H9 (cell line): ENCODE data around the gene POLN. TPM values are rescaled to one million over a fixed set of nuclear protein-coding genes. Genes with fewer than 3 reads are reported as not detected.

Source experiments
- DNase-seq: peaks from one replicate; pipeline ENCODE4 v3.0.0-alpha.2; 2017
- H2AFZ ChIP-seq: one replicate; pipeline ENCODE4 v1.6.1; 2013; ENCODE audit warnings: mild to moderate bottlenecking, low read length, control low read depth, moderate library complexity
- H2AK5ac ChIP-seq: 2 replicates; pipeline ENCODE4 v1.6.1; 2013; ENCODE audit warnings: low read length, control low read depth, mixed read lengths; ENCODE audit not compliant: insufficient read length
- H2BK120ac ChIP-seq: one replicate; pipeline ENCODE4 v1.6.1; 2013; ENCODE audit warnings: low read depth, mild to moderate bottlenecking, low read length, control low read depth, inconsistent platforms; ENCODE audit not compliant: poor library complexity, severe bottlenecking
- H2BK12ac ChIP-seq: 2 replicates; pipeline ENCODE4 v1.6.1; 2013; ENCODE audit warnings: low read length, control low read depth, mixed read lengths, low read depth; ENCODE audit not compliant: insufficient read length
- H2BK15ac ChIP-seq: 2 replicates; pipeline ENCODE4 v1.6.1; 2013; ENCODE audit warnings: low read depth, low read length, control low read depth
- H2BK20ac ChIP-seq: one replicate; pipeline ENCODE4 v1.6.1; 2013; ENCODE audit warnings: low read depth, mild to moderate bottlenecking, low read length, control low read depth, inconsistent platforms; ENCODE audit not compliant: poor library complexity, severe bottlenecking
- H2BK5ac ChIP-seq: 2 replicates; pipeline ENCODE4 v1.6.1; 2013; ENCODE audit warnings: low read length, control low read depth, mixed read lengths; ENCODE audit not compliant: insufficient read length
- H3K14ac ChIP-seq: 2 replicates; pipeline ENCODE4 v1.6.1; 2013; ENCODE audit warnings: low read length, control low read depth; ENCODE audit not compliant: insufficient read depth
- H3K18ac ChIP-seq: 2 replicates; pipeline ENCODE4 v1.6.1; 2013; ENCODE audit warnings: low read depth, mild to moderate bottlenecking, mixed read lengths, low read length, control low read depth; ENCODE audit not compliant: insufficient read length
- H3K23ac ChIP-seq: 2 replicates; pipeline ENCODE4 v1.6.1; 2013; ENCODE audit warnings: low read length, control low read depth, mixed read lengths, low read depth; ENCODE audit not compliant: insufficient read length
- H3K23me2 ChIP-seq: 2 replicates; pipeline ENCODE4 v1.6.1; 2013; ENCODE audit warnings: low read depth, mild to moderate bottlenecking, mixed read lengths, low read length, control low read depth; ENCODE audit not compliant: insufficient read length, poor library complexity, severe bottlenecking
- H3K27ac ChIP-seq: 2 replicates; pipeline ENCODE4 v1.5.1; 2013; ENCODE audit warnings: low read length, control low read depth, mixed read lengths, low read depth; ENCODE audit not compliant: insufficient read length
- H3K27me3 ChIP-seq: 2 replicates; pipeline ENCODE4 v1.6.1; 2013; ENCODE audit warnings: low read length, control low read depth, inconsistent platforms; ENCODE audit not compliant: insufficient read depth
- H3K4ac ChIP-seq: 2 replicates; pipeline ENCODE4 v1.6.1; 2013; ENCODE audit warnings: low read depth, mild to moderate bottlenecking, control low read depth, inconsistent platforms, low read length, moderate library complexity
- H3K4me1 ChIP-seq: 2 replicates; pipeline ENCODE4 v1.6.1; 2013; ENCODE audit warnings: low read length, control low read depth, inconsistent platforms; ENCODE audit not compliant: insufficient read depth
- H3K4me2 ChIP-seq: 2 replicates; pipeline ENCODE4 v1.6.1; 2013; ENCODE audit warnings: low read length, control low read depth, mixed read lengths; ENCODE audit not compliant: insufficient read length, insufficient read depth
- H3K56ac ChIP-seq: 2 replicates; pipeline ENCODE4 v1.6.1; 2013; ENCODE audit warnings: low read depth, mild to moderate bottlenecking, mixed read lengths, low read length, control low read depth; ENCODE audit not compliant: insufficient read length
- H3K79me1 ChIP-seq: 2 replicates; pipeline ENCODE4 v1.6.1; 2013; ENCODE audit warnings: low read depth, mild to moderate bottlenecking, moderate library complexity, low read length, control low read depth, inconsistent platforms; ENCODE audit not compliant: insufficient read depth, poor library complexity, severe bottlenecking
- H3K79me2 ChIP-seq: 2 replicates; pipeline ENCODE4 v1.6.1; 2013; ENCODE audit warnings: low read length, control low read depth, inconsistent platforms; ENCODE audit not compliant: insufficient read depth
- H3K9ac ChIP-seq: 2 replicates; pipeline ENCODE4 v1.6.1; 2013; ENCODE audit warnings: low read length, control low read depth, mixed read lengths; ENCODE audit not compliant: insufficient read length; ENCODE audit errors: extremely low read depth
- H3K9me3 ChIP-seq: one replicate; pipeline ENCODE4 v1.6.1; 2013; ENCODE audit warnings: low read depth, low read length, inconsistent platforms; ENCODE audit not compliant: control insufficient read depth
- H3T11ph ChIP-seq: one replicate; pipeline ENCODE4 v1.6.1; 2013; ENCODE audit warnings: mild to moderate bottlenecking, low read length, control low read depth, inconsistent platforms
- H4K20me1 ChIP-seq: one replicate; pipeline ENCODE4 v1.6.1; 2013; ENCODE audit not compliant: control insufficient read depth, insufficient read length, insufficient read depth
- H4K5ac ChIP-seq: 2 replicates; pipeline ENCODE4 v1.6.1; 2013; ENCODE audit warnings: low read depth, mild to moderate bottlenecking, mixed read lengths, low read length, control low read depth; ENCODE audit not compliant: insufficient read length
- H4K8ac ChIP-seq: replicated peaks from 2 replicates; pipeline ENCODE4 v1.6.1; 2013; ENCODE audit warnings: low read length, control low read depth, mixed read lengths, low read depth; ENCODE audit not compliant: insufficient read length
- H4K91ac ChIP-seq: 2 replicates; pipeline ENCODE4 v1.6.1; 2013; ENCODE audit warnings: low read depth, mild to moderate bottlenecking, moderate library complexity, mixed read lengths, low read length, control low read depth; ENCODE audit not compliant: insufficient read length
- H3K27ac Mint-ChIP-seq, 3 experiments: 2 replicates in 2 of 3; 3 replicates in 1 of 3; pipeline ENCODE4 v1.8.0; 2020 to 2021; ENCODE audit warnings: mixed read lengths in 3 of 3, mild to moderate bottlenecking in 1 of 3, moderate library complexity in 1 of 3
- H3K27me3 Mint-ChIP-seq: 2 replicates; pipeline ENCODE4 v1.8.0; 2021; ENCODE audit warnings: low read depth, mild to moderate bottlenecking, moderate library complexity, mixed read lengths
- H3K36me3 Mint-ChIP-seq, 3 experiments: 2 replicates in 2 of 3; 3 replicates in 1 of 3; pipeline ENCODE4 v1.8.0; 2020 to 2021; ENCODE audit warnings: low read depth in 3 of 3, mixed read lengths in 3 of 3; ENCODE audit not compliant: insufficient read depth in 1 of 3
- H3K4me1 Mint-ChIP-seq, 2 experiments: 2 replicates each; pipeline ENCODE4 v1.8.0; 2020; ENCODE audit warnings: mixed read lengths in 2 of 2
- H3K4me3 Mint-ChIP-seq, 2 experiments: 2 replicates in 1 of 2; 3 replicates in 1 of 2; pipeline ENCODE4 v1.8.0; 2020 to 2021; ENCODE audit warnings: mild to moderate bottlenecking in 2 of 2, mixed read lengths in 2 of 2, moderate library complexity in 1 of 2
- H3K9me3 Mint-ChIP-seq, 2 experiments: 2 replicates in 1 of 2; 3 replicates in 1 of 2; pipeline ENCODE4 v1.8.0; 2020; ENCODE audit warnings: mild to moderate bottlenecking in 2 of 2, mixed read lengths in 2 of 2, moderate library complexity in 1 of 2
- CTCF ChIP-seq: fragments of 200-600 bp; sonication (generic); conservative IDR thresholded peaks from 3 replicates; pipeline ENCODE4 v1.8.0; 2021; ENCODE audit warnings: antibody characterized with exemption, mild to moderate bottlenecking
- WGBS: extraction: QIAGEN DNeasy Blood & Tissue Kit; methylation state at CpG from one replicate; pipeline ENCODE4 v1.1.7; 2013; ENCODE audit warnings: missing lambda C conversion rate, low lambda C conversion rate, mixed read lengths; ENCODE audit not compliant: insufficient read length; ENCODE audit errors: extremely low coverage; 5-methylcytosine and 5-hydroxymethylcytosine counted together
- total RNA-seq: library from RNA; stranded (reverse); gene quantifications from 2 replicates; pipeline ENCODE4 v1.2.1, GENCODE V29; 2021

The POLN gene
- total RNA-seq, 1 experiment from 2014 or later: 0.74 TPM

GRCh38 chr4:2076908-2077536 is 164.9 kb downstream of the POLN start:
- H4K91ac ChIP-seq: no peak overlapping the region
- H3K36me3 Mint-ChIP-seq: no peaks in the 10 kb centered on the region
- no peak overlapping the region for H3K18ac ChIP-seq
- H4K5ac ChIP-seq: no peak overlapping the region
- no CpG with 5 or more reads among the region's 9 CpGs for WGBS
- H3K27me3 Mint-ChIP-seq: peaks cover 4% of the 10 kb centered on the region; the same call in 1 of the 2 replicates
- H4K20me1 ChIP-seq: no peaks in the 10 kb centered on the region
- H4K8ac ChIP-seq: no peak overlapping the region
- no peak overlapping the region for H3K9ac ChIP-seq
- TF ChIP-seq CTCF: no peak
- no peak overlapping the region for H3T11ph ChIP-seq
- no peaks in the 10 kb centered on the region for H3K23me2 ChIP-seq
- peak; percentile 14 for DNase-seq
- H3K23ac ChIP-seq: no peak overlapping the region
- no peak overlapping the region for H3K4ac ChIP-seq
- H3K79me2 ChIP-seq: no peaks in the 10 kb centered on the region
- no peak overlapping the region for H3K4me2 ChIP-seq
- H3K79me1 ChIP-seq: no peaks in the 10 kb centered on the region
- H3K14ac ChIP-seq: no peak overlapping the region; the same call in 1 of the 2 replicates
- H3K4me1 ChIP-seq: no peaks in the 10 kb centered on the region; the same call in 1 of the 2 replicates
- H3K27ac ChIP-seq: no peak overlapping the region
- no peak overlapping the region for H2BK15ac ChIP-seq
- H2BK120ac ChIP-seq: no peak overlapping the region
- H2AFZ ChIP-seq: no peak overlapping the region
- no peaks in the 10 kb centered on the region for H3K9me3 ChIP-seq
- no peaks in the 10 kb centered on the region for H3K9me3 Mint-ChIP-seq
- no peak overlapping the region; a peak in 1 of 7 replicates for H3K27ac Mint-ChIP-seq
- no peak overlapping the region for H2BK12ac ChIP-seq
- peaks cover 2 to 7% of the 10 kb centered on the region in 2 experiments for H3K4me1 Mint-ChIP-seq
- no peak overlapping the region for H3K4me3 Mint-ChIP-seq
- H2AK5ac ChIP-seq: no peak overlapping the region
- H2BK20ac ChIP-seq: no peak overlapping the region
- no peak overlapping the region for H3K56ac ChIP-seq
- H2BK5ac ChIP-seq: no peak overlapping the region
- no peaks in the 10 kb centered on the region for H3K27me3 ChIP-seq
